Spleen (tissue), 11 donors: ENCODE data around the gene TMEM50B. TPM values are rescaled to one million over a fixed set of nuclear protein-coding genes. Genes with fewer than 3 reads are reported as not detected.

ENCODE experiments used
- DNase-seq: peaks from one replicate; pipeline ENCODE4 v3.0.0-alpha.2; 2020
- H3K27ac ChIP-seq, 8 donors: fragments of 200-600 bp; sonication (generic) in 7 of 8; 1 replicate in 4 of 8; 2 replicates in 4 of 8; pipeline versions ENCODE4 v1.5.0 to v1.8.0; 2016 to 2021; ENCODE audit warnings: inconsistent platforms in 4 of 8, mild to moderate bottlenecking in 4 of 8, moderate library complexity in 1 of 8
- H3K27me3 ChIP-seq, 7 donors: fragments of 200-600 bp; sonication (generic) in 6 of 7; replicated peaks in 1 of 7; 1 replicate in 4 of 7; 2 replicates in 3 of 7; pipeline versions ENCODE4 v1.5.0 to v1.8.0; 2016 to 2021; ENCODE audit warnings: inconsistent platforms in 3 of 7, mild to moderate bottlenecking in 1 of 7
- H3K36me3 ChIP-seq, 6 donors: fragments of 200-600 bp; sonication (generic) in 5 of 6; 1 replicate in 4 of 6; 2 replicates in 2 of 6; pipeline versions ENCODE4 v1.5.0 to v1.8.0; 2016 to 2021; ENCODE audit warnings: inconsistent platforms in 2 of 6
- H3K4me1 ChIP-seq, 6 donors: fragments of 200-600 bp; sonication (generic) in 5 of 6; 1 replicate in 3 of 6; 2 replicates in 3 of 6; pipeline versions ENCODE4 v1.5.0 to v1.8.0; 2016 to 2021; ENCODE audit warnings: inconsistent platforms in 3 of 6
- H3K4me3 ChIP-seq, 8 donors: fragments of 200-600 bp; sonication (generic) in 7 of 8; 1 replicate in 4 of 8; 2 replicates in 4 of 8; pipeline versions ENCODE4 v1.5.0 to v1.8.0; 2016 to 2021; ENCODE audit warnings: inconsistent platforms in 4 of 8, mild to moderate bottlenecking in 4 of 8, moderate library complexity in 2 of 8
- H3K9me3 ChIP-seq, 8 donors: fragments of 200-600 bp; sonication (generic) in 7 of 8; 1 replicate in 4 of 8; 2 replicates in 4 of 8; pipeline versions ENCODE4 v1.5.0 to v1.8.0; 2016 to 2021; ENCODE audit warnings: inconsistent platforms in 4 of 8
- CTCF ChIP-seq, 11 experiments: fragments of 200-600 bp in 7 of 11; fragments of 450-650 bp in 4 of 11; sonication (generic) in 4 of 11; IDR thresholded peaks in 8 of 11; conservative IDR thresholded peaks in 3 of 11; 1 replicate in 7 of 11; 2 replicates in 4 of 11; pipeline versions ENCODE4 v1.4.0 to v1.8.0; 2016 to 2021; ENCODE audit warnings: antibody characterized with exemption in 11 of 11, inconsistent platforms in 4 of 11, mild to moderate bottlenecking in 1 of 11
- POLR2A ChIP-seq, 3 donors: fragments of 450-650 bp; IDR thresholded peaks; one replicate each; pipeline ENCODE4 v1.5.1; 2017; ENCODE audit warnings: antibody characterized with exemption in 3 of 3, mild to moderate bottlenecking in 1 of 3
- POLR2AphosphoS5 ChIP-seq, 3 donors: sonication (generic); formaldehyde crosslinking; IDR thresholded peaks; one replicate each; pipeline ENCODE4 v1.5.1; 2017; ENCODE audit warnings: antibody characterized with exemption in 3 of 3
- WGBS, 5 donors: extraction: QIAGEN DNeasy Blood & Tissue Kit in 3 of 5; methylation state at CpG; one replicate each; pipeline versions ENCODE4 v1.1.5 to v1.1.7; 2013 to 2018; 5-methylcytosine and 5-hydroxymethylcytosine counted together
- intact Hi-C: fragments of 100-400 bp; cut with DNase I; formaldehyde crosslinking; loops from one replicate; pipeline ENCODE4 v1.15.0; 2023; ENCODE audit warnings: low total_unique reads
- polyA plus RNA-seq, 3 donors: library from polyadenylated mRNA; stranded (reverse); fragments of 200-250 nt; gene quantifications; one replicate each; pipeline ENCODE4 v1.2.1, GENCODE V29; 2013
- total RNA-seq, 7 donors: library from RNA; depleted of rRNA in 3 of 7; stranded (reverse); fragments of >200 nt in 3 of 7; fragmentation: NEBNext Ultra II Directional in 4 of 7; extraction: Animal tissue kit (Norgen Biotek cat#: 25700) in 4 of 7; gene quantifications; one replicate each; pipeline versions ENCODE4 v1.1.0 to v1.2.1, GENCODE V29; 2016 to 2021
- donor health status: healthy with polysubstance abuse.
- donor health status: DM: no; HTN: no; CAD: no; lungs with moderate emphysema.
- donor health status: DM: no; HTN: no; CAD: no.
- donor health status: Bipolar disorder and iron deficiency.
- donor health status: healthy.
- donor health status: DM: no; HTN: no; CAD: no.
- donor health status: DM: yes; HTN: yes; CAD: no.

Gene TMEM50B
- total and polyA plus RNA-seq, 10 donors: 30.7 to 78.5 (median 43.3) TPM

GRCh38 chr21:33478935-33479678, 667 bp downstream of the TMEM50B start:
- peak; percentile 87 for DNase-seq
- H3K27me3 ChIP-seq: no peaks in the 10 kb centered on the region
- H3K27ac ChIP-seq: peak overlapping the region; percentile 73 to 99 (median 96)
- H3K36me3 ChIP-seq: peaks cover 0 to 7% (median 0%) of the 10 kb centered on the region in 6 donors
- H3K4me3 ChIP-seq: peak overlapping the region; percentile 80 to 97 (median 94)
- WGBS, 5 donors: 0 to 1% (median 1%) methylated on average over 51 to 68 of the region's 68 CpGs
- no peaks in the 10 kb centered on the region for H3K9me3 ChIP-seq
- intact Hi-C loops: no loop called here
- TF ChIP-seq CTCF (IDR thresholded peaks at IDR 0.05 in 8 of 11, conservative IDR thresholded peaks at IDR 0.05 in 3 of 11): no peak
- no peak for TF ChIP-seq POLR2A (IDR thresholded peaks at IDR 0.05)
- TF ChIP-seq POLR2AphosphoS5 (IDR thresholded peaks at IDR 0.05): no peak
- H3K4me1 ChIP-seq: peaks cover 11 to 34% (median 17%) of the 10 kb centered on the region in 6 donors

- Histone ChIP-seq H3K36me3 (peaks cover 0 to 7% (median 0%) of the 10 kb centered on the region in 6 donors), H3K4me1 (peaks cover 11 to 34% (median 17%) of the 10 kb centered on the region in 6 donors), H3K27me3 (no peaks in the 10 kb centered on the region), H3K4me3 (peak overlapping the region; percentile 80 to 97 (median 94)), H3K27ac (peak overlapping the region in 4 of 8 donors; percentile 95 to 99 (median 99)), H3K9me3 (no peaks in the 10 kb centered on the region)
- no peak for TF ChIP-seq POLR2AphosphoS5 (IDR thresholded peaks at IDR 0.05)
- TF ChIP-seq CTCF (IDR thresholded peaks at IDR 0.05 in 8 of 11, conservative IDR thresholded peaks at IDR 0.05 in 3 of 11): no peak
- TF ChIP-seq POLR2A (IDR thresholded peaks at IDR 0.05): no peak
- intact Hi-C loops: no loop called here
- WGBS, 5 donors: 64 to 78% (median 68%) methylated on average over 9 of the region's 9 CpGs
- DNase-seq: no peak
Observed at GRCh38 chr21:33478182-33478581, 1.6 kb downstream of the TMEM50B start.

GRCh38 chr21:33477066-33477465, 2.7 kb downstream of the TMEM50B start:
- TF ChIP-seq POLR2AphosphoS5 (IDR thresholded peaks at IDR 0.05) (no peak), POLR2A (IDR thresholded peaks at IDR 0.05) (no peak), CTCF (IDR thresholded peaks at IDR 0.05 in 8 of 11, conservative IDR thresholded peaks at IDR 0.05 in 3 of 11) (no peak)
- H3K36me3 ChIP-seq: peaks cover 0 to 7% (median 0%) of the 10 kb centered on the region in 6 donors
- H3K4me1 ChIP-seq: peaks cover 11 to 34% (median 17%) of the 10 kb centered on the region in 6 donors
- no peak overlapping the region for H3K4me3 ChIP-seq
- H3K27ac ChIP-seq: no peak overlapping the region
- 73 to 91% (median 85%) methylated on average over 7 of the region's 7 CpGs for WGBS, 5 donors
- intact Hi-C loops: no loop called here
- no peaks in the 10 kb centered on the region for H3K9me3 ChIP-seq
- no peak for DNase-seq
- H3K27me3 ChIP-seq: no peaks in the 10 kb centered on the region

GRCh38 chr21:33473344-33473743, 6.4 kb downstream of the TMEM50B start:
- H3K4me1 ChIP-seq: peaks cover 4 to 22% (median 7%) of the 10 kb centered on the region in 6 donors
- 86 to 97% (median 96%) methylated on average over 3 of the region's 3 CpGs for WGBS, 5 donors
- no peaks in the 10 kb centered on the region for H3K9me3 ChIP-seq
- no peak for TF ChIP-seq CTCF (IDR thresholded peaks at IDR 0.05 in 8 of 11, conservative IDR thresholded peaks at IDR 0.05 in 3 of 11)
- no peak for TF ChIP-seq POLR2A (IDR thresholded peaks at IDR 0.05)
- TF ChIP-seq POLR2AphosphoS5 (IDR thresholded peaks at IDR 0.05): no peak
- no peak overlapping the region for H3K4me3 ChIP-seq
- H3K36me3 ChIP-seq: peaks cover 0 to 7% (median 0%) of the 10 kb centered on the region in 6 donors
- DNase-seq: no peak
- H3K27me3 ChIP-seq: no peaks in the 10 kb centered on the region
- no peak overlapping the region for H3K27ac ChIP-seq
- intact Hi-C loops: no loop called here
